IMR-90 (cell line): ENCODE measurements around the gene GALNT13. TPM values are rescaled to one million over a fixed set of nuclear protein-coding genes. Genes with fewer than 3 reads are reported as not detected.

Experiments
- ATAC-seq: fragments of 200-7000 bp; cut with Tn5 transposase; 2 replicates; pipeline ENCODE4 v1.9.1; 2020; ENCODE audit warnings: low read depth, mild to moderate bottlenecking, moderate library complexity
- BruUV-seq: library from RNA; stranded (reverse); fragments of 400-500 nt; replicated peaks from 2 replicates; lab custom pipeline; 2021; lab: Mats Ljungman, UMichigan
- CTCF ChIA-PET: fragments of 300-600 bp; formaldehyde crosslinking; extraction: SDS; loops from one replicate; lab custom pipeline; 2021; ENCODE audit warnings: antibody characterized with exemption; lab: Yijun Ruan, JAX
- POLR2A ChIA-PET: fragments of 300-600 bp; sonication (Branson Sonifier 250); formaldehyde crosslinking; loops from one replicate; lab custom pipeline; 2022; ENCODE audit warnings: antibody characterized with exemption; ENCODE audit not compliant: unreplicated experiment; lab: Charles Lee
- DNase-seq: peaks from one replicate; pipeline ENCODE4 v3.0.0; 2013
- H2AFZ ChIP-seq: replicated peaks from 2 replicates; pipeline ENCODE3; 2013; ENCODE audit warnings: low read length, mild to moderate bottlenecking; ENCODE audit not compliant: poor library complexity
- H2AK5ac ChIP-seq: 2 replicates; pipeline ENCODE4 v1.6.1; 2013; ENCODE audit warnings: low read depth, low read length, inconsistent platforms
- H2AK9ac ChIP-seq: replicated peaks from 2 replicates; pipeline ENCODE3; 2013; ENCODE audit warnings: mild to moderate bottlenecking, low read depth, low read length, moderate library complexity; ENCODE audit not compliant: poor library complexity
- H2BK120ac ChIP-seq: 2 replicates; pipeline ENCODE4 v1.6.1; 2013; ENCODE audit warnings: low read depth, low read length, inconsistent platforms
- H2BK15ac ChIP-seq: 3 replicates; pipeline ENCODE4 v1.6.1; 2013; ENCODE audit warnings: low read depth, low read length, inconsistent platforms
- H2BK20ac ChIP-seq: 2 replicates; pipeline ENCODE4 v1.6.1; 2013; ENCODE audit warnings: low read depth, mild to moderate bottlenecking, inconsistent platforms, low read length, moderate library complexity
- H2BK5ac ChIP-seq: 2 replicates; pipeline ENCODE4 v1.6.1; 2013; ENCODE audit warnings: mild to moderate bottlenecking, low read depth, low read length, inconsistent platforms; ENCODE audit not compliant: poor library complexity, severe bottlenecking
- H3K14ac ChIP-seq: replicated peaks from 2 replicates; pipeline ENCODE4 v1.6.1; 2013; ENCODE audit warnings: low read depth, low read length, inconsistent platforms
- H3K18ac ChIP-seq: 2 replicates; pipeline ENCODE4 v1.6.1; 2013; ENCODE audit warnings: low read depth, low read length, control low read depth
- H3K23ac ChIP-seq: 2 replicates; pipeline ENCODE4 v1.6.1; 2013; ENCODE audit warnings: low read depth, low read length, inconsistent platforms
- H3K27ac ChIP-seq: 2 replicates; pipeline ENCODE4 v1.5.1; 2013; ENCODE audit warnings: mild to moderate bottlenecking, control low read depth, low read length; ENCODE audit not compliant: insufficient read depth
- H3K27me3 ChIP-seq: 2 replicates; pipeline ENCODE4 v1.6.1; 2013; ENCODE audit warnings: low read length; ENCODE audit not compliant: control insufficient read depth, insufficient read depth
- H3K36me3 ChIP-seq: 2 replicates; pipeline ENCODE4 v1.6.1; 2013; ENCODE audit warnings: low read length, mixed read lengths; ENCODE audit not compliant: control insufficient read depth, insufficient read depth
- H3K4ac ChIP-seq: 2 replicates; pipeline ENCODE4 v1.6.1; 2013; ENCODE audit warnings: low read depth, low read length, inconsistent platforms
- H3K4me1 ChIP-seq: 2 replicates; pipeline ENCODE4 v1.6.1; 2013; ENCODE audit warnings: low read length, mixed read lengths; ENCODE audit not compliant: control insufficient read depth, insufficient read depth
- H3K4me2 ChIP-seq: 2 replicates; pipeline ENCODE4 v1.6.1; 2013; ENCODE audit warnings: low read depth, mild to moderate bottlenecking, control low read depth, low read length, moderate library complexity
- H3K4me3 ChIP-seq: 2 replicates; pipeline ENCODE4 v1.5.1; 2013; ENCODE audit warnings: low read depth, mild to moderate bottlenecking, control low read depth, low read length, moderate library complexity; ENCODE audit not compliant: insufficient read depth
- H3K56ac ChIP-seq: 2 replicates; pipeline ENCODE4 v1.6.1; 2013; ENCODE audit warnings: low read length, inconsistent platforms; ENCODE audit not compliant: insufficient read depth; ENCODE audit errors: extremely low read depth
- H3K79me1 ChIP-seq, 2 experiments: 2 replicates each; pipeline ENCODE4 v1.6.1; 2013; ENCODE audit warnings: low read length in 2 of 2, inconsistent platforms in 1 of 2, low read depth in 1 of 2
- H3K9ac ChIP-seq: 2 replicates; pipeline ENCODE4 v1.6.1; 2013; ENCODE audit warnings: low read depth, low read length, control low read depth
- H3K9me1 ChIP-seq: 2 replicates; pipeline ENCODE4 v1.6.1; 2013; ENCODE audit warnings: low read length, inconsistent platforms; ENCODE audit not compliant: insufficient read depth
- H3K9me3 ChIP-seq: 2 replicates; pipeline ENCODE4 v1.6.1; 2013; ENCODE audit warnings: low read length; ENCODE audit not compliant: control insufficient read depth, insufficient read depth
- H4K20me1 ChIP-seq: 2 replicates; pipeline ENCODE4 v1.6.1; 2013; ENCODE audit warnings: low read length, inconsistent platforms; ENCODE audit not compliant: insufficient read depth
- H4K5ac ChIP-seq: 2 replicates; pipeline ENCODE4 v1.6.1; 2013; ENCODE audit warnings: mild to moderate bottlenecking, low read depth, low read length, control low read depth
- H4K8ac ChIP-seq, 2 experiments: 2 replicates each; pipeline ENCODE4 v1.6.1; 2013; ENCODE audit warnings: low read depth in 2 of 2, low read length in 2 of 2, control low read depth in 1 of 2, inconsistent platforms in 1 of 2
- H4K91ac ChIP-seq: 2 replicates; pipeline ENCODE4 v1.6.1; 2013; ENCODE audit warnings: low read depth, low read length, inconsistent platforms; ENCODE audit not compliant: insufficient read depth
- FOS ChIP-seq: fragments of 150-350 bp; IDR thresholded peaks from 2 replicates; pipeline ENCODE4 v1.6.1; 2016; ENCODE audit warnings: low read depth, low read length
- MAFK ChIP-seq: IDR thresholded peaks from 2 replicates; pipeline ENCODE4 v1.6.1; 2012; ENCODE audit warnings: low read depth, low read length, improper control_type of control experiment
- MXI1 ChIP-seq: IDR thresholded peaks from 2 replicates; pipeline ENCODE4 v1.6.1; 2012; ENCODE audit warnings: low read depth, mild to moderate bottlenecking, low read length, moderate library complexity, borderline replicate concordance
- NFE2L2 ChIP-seq: fragments of 150-350 bp; IDR thresholded peaks from 2 replicates; pipeline ENCODE4 v1.6.1; 2016; ENCODE audit warnings: low read depth, mild to moderate bottlenecking, low read length
- POLR2A ChIP-seq: IDR thresholded peaks from 2 replicates; pipeline ENCODE4 v1.6.1; 2012; ENCODE audit warnings: mild to moderate bottlenecking, low read depth, low read length
- RAD21 ChIP-seq: IDR thresholded peaks from 2 replicates; pipeline ENCODE4 v1.6.1; 2012; ENCODE audit warnings: low read length, improper control_type of control experiment
- RFX5 ChIP-seq: IDR thresholded peaks from 2 replicates; pipeline ENCODE4 v1.8.0; 2012; ENCODE audit warnings: low read depth, mild to moderate bottlenecking, low read length, moderate library complexity
- SMC3 ChIP-seq: fragments of 150-350 bp; IDR thresholded peaks from 2 replicates; pipeline ENCODE4 v1.6.1; 2016; ENCODE audit warnings: low read depth, mild to moderate bottlenecking, antibody characterized with exemption, low read length, moderate library complexity
- WGBS, 2 experiments: methylation state at CpG; one replicate each; pipeline versions ENCODE4 v1.1.5 to v1.1.7; 2013; ENCODE audit warnings: missing lambda C conversion rate in 2 of 2; ENCODE audit not compliant: insufficient read length in 1 of 2; ENCODE audit errors: extremely low coverage in 2 of 2; 5-methylcytosine and 5-hydroxymethylcytosine counted together
- dilution Hi-C: fragments of 300-500 bp; cut with HindIII; formaldehyde crosslinking; loops from one replicate; pipeline ENCODE4 v1.14.3; 2018; ENCODE audit warnings: low sequenced_read_pairs; ENCODE audit not compliant: unreplicated experiment
- in situ Hi-C: fragments of 300-500 bp; cut with MboI; formaldehyde crosslinking; loops from 3 replicates; pipeline ENCODE4 v1.14.3; 2019; ENCODE audit warnings: low sequenced_read_pairs, inconsistent platforms, mixed read lengths
- intact Hi-C: fragments of 100-400 bp; cut with micrococcal nuclease; formaldehyde crosslinking; loops from 2 replicates; pipeline ENCODE4 v1.10.0; 2022
- polyA plus RNA-seq, 3 experiments: library from polyadenylated mRNA; depleted of rRNA; stranded (reverse); fragments of >200 nt; gene quantifications; 2 replicates each; pipeline ENCODE4 v1.2.3, GENCODE V29; 2012; ENCODE audit warnings: low replicate concordance in 1 of 3
- total RNA-seq: library from RNA; depleted of rRNA; stranded (reverse); fragments of >200 nt; gene quantifications from 2 replicates; pipeline ENCODE4 v1.2.3, GENCODE V29; 2012
- TF ChIP-seq, protein P1 (sequence below): fragments of 150-350 bp; IDR thresholded peaks from 2 replicates; pipeline ENCODE4 v1.6.1; 2017; ENCODE audit warnings: mild to moderate bottlenecking, antibody characterized with exemption, low read length, low read depth
- TF ChIP-seq, protein P2 (sequence below): conservative IDR thresholded peaks from 2 replicates; pipeline ENCODE4 v1.5.1; 2012; ENCODE audit warnings: mild to moderate bottlenecking, low read depth, low read length, improper control_type of control experiment

GALNT13 gene
- total and polyA plus RNA-seq, 2 of the 4 experiments (the other 2 are of a cell fraction): 0.03 TPM; not detected in 1

DNA sequence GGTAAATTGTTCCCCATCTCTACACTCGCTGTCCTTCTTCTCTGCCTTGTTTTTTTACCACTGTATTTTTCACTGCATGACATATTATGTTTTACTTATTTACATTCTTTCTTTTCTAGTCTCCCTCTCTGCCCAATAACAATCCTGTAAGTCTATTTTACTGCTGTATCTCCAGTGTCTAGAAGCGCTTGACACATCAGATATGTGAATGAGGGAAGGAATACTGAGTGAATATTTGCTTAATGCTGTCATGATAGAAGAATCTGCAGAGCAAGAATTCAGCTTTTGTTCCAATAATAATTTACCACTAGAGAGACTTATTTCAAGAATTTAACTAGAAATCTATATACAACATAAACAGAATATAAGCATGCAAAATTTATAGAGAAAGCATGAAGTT, 99.5 kb downstream of the GALNT13 start:
- no peak overlapping the region for H3K14ac ChIP-seq
- no TSS peak for BruUV-seq
- no peak overlapping the region for H2BK15ac ChIP-seq
- no peak for ATAC-seq
- H3K9ac ChIP-seq: no peak overlapping the region
- H3K4me2 ChIP-seq: no peak overlapping the region
- no peaks in the 10 kb centered on the region for H3K27me3 ChIP-seq
- H2BK5ac ChIP-seq: no peak overlapping the region
- ChIA-PET CTCF (no interaction called here), POLR2A (no interaction called here)
- H2BK120ac ChIP-seq: no peak overlapping the region
- no peaks in the 10 kb centered on the region for H3K9me1 ChIP-seq
- no peak for DNase-seq
- WGBS, 2 experiments: no CpG with 5 or more reads among the region's 2 CpGs
- in situ Hi-C loops: no loop called here
- no peak overlapping the region for H2BK20ac ChIP-seq
- TF ChIP-seq MAFK (no peak), MXI1 (no peak), SMC3 (no peak), NFE2L2 (no peak), FOS (no peak), POLR2A (no peak), RAD21 (no peak), RFX5 (no peak)
- TF ChIP-seq, protein P1, sequence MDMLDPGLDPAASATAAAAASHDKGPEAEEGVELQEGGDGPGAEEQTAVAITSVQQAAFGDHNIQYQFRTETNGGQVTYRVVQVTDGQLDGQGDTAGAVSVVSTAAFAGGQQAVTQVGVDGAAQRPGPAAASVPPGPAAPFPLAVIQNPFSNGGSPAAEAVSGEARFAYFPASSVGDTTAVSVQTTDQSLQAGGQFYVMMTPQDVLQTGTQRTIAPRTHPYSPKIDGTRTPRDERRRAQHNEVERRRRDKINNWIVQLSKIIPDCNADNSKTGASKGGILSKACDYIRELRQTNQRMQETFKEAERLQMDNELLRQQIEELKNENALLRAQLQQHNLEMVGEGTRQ: no peak
- TF ChIP-seq, protein P2, sequence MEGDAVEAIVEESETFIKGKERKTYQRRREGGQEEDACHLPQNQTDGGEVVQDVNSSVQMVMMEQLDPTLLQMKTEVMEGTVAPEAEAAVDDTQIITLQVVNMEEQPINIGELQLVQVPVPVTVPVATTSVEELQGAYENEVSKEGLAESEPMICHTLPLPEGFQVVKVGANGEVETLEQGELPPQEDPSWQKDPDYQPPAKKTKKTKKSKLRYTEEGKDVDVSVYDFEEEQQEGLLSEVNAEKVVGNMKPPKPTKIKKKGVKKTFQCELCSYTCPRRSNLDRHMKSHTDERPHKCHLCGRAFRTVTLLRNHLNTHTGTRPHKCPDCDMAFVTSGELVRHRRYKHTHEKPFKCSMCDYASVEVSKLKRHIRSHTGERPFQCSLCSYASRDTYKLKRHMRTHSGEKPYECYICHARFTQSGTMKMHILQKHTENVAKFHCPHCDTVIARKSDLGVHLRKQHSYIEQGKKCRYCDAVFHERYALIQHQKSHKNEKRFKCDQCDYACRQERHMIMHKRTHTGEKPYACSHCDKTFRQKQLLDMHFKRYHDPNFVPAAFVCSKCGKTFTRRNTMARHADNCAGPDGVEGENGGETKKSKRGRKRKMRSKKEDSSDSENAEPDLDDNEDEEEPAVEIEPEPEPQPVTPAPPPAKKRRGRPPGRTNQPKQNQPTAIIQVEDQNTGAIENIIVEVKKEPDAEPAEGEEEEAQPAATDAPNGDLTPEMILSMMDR: no peak
- no peak overlapping the region for H3K18ac ChIP-seq
- no peak overlapping the region for H4K5ac ChIP-seq
- no peak overlapping the region for H3K4ac ChIP-seq
- H2AFZ ChIP-seq: no peak overlapping the region
- no peak overlapping the region for H2AK9ac ChIP-seq
- no peak overlapping the region for H3K56ac ChIP-seq
- intact Hi-C loops: no loop called here
- peaks cover 10% of the 10 kb centered on the region for H3K9me3 ChIP-seq
- H4K8ac ChIP-seq: no peak overlapping the region
- H3K4me1 ChIP-seq: no peaks in the 10 kb centered on the region
- no peak overlapping the region for H4K91ac ChIP-seq
- no peak overlapping the region for H3K23ac ChIP-seq
- no peaks in the 10 kb centered on the region for H3K79me1 ChIP-seq
- H3K27ac ChIP-seq: no peak overlapping the region
- H3K36me3 ChIP-seq: no peaks in the 10 kb centered on the region
- dilution Hi-C loops: no loop called here
- no peak overlapping the region for H3K4me3 ChIP-seq
- H4K20me1 ChIP-seq: no peaks in the 10 kb centered on the region
- H2AK5ac ChIP-seq: no peak overlapping the region
